ENCODE measurements around the gene KRTAP10-4. TPM values are rescaled to one million over a fixed set of nuclear protein-coding genes. Genes with fewer than 3 reads are reported as not detected.

The KRTAP10-4 gene
- total RNA-seq, 1 experiment from 2014 or later: not detected

DNA sequence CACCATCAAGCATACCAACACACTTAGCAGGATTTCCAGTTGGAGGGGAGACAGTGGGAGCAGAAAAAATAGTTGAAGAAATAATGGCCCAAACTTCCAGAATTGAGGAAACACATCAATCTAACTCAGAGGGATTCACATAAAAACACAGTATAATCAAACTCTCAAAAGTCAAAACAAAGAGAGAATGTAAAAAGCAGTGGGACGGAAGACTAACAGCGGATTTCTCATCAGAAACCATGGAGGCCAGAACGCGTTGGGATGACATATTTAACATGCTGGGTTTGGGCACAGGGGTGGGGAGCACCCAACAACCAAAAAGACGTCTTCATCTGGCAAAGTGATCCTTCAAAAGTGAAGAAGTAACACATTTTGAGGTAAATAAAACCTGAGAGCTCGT, 46.4 kb downstream of the KRTAP10-4 start:
- Histone ChIP-seq H3K9me2 (ENCODE audit: insufficient read depth) (no peaks in the 10 kb centered on the region), H3K36me3 (ENCODE audit: low read depth) (no peaks in the 10 kb centered on the region), H3K79me2 (ENCODE audit: low read depth) (no peaks in the 10 kb centered on the region), H2AFZ (no peak overlapping the region), H3K4me3 (no peak overlapping the region), H3K4me2 (no peak overlapping the region), H3K9me3 (ENCODE audit: insufficient read depth, low read depth) (peaks cover 4% of the 10 kb centered on the region; the same call in 1 of the 2 replicates), H4K20me1 (ENCODE audit: insufficient read depth) (no peaks in the 10 kb centered on the region), H3K27me3 (ENCODE audit: insufficient read depth, low read depth) (peaks cover 23% of the 10 kb centered on the region), H3K4me1 (replicated peaks; ENCODE audit: insufficient read depth) (no peaks in the 10 kb centered on the region), H3F3A (ENCODE audit: insufficient read depth, low read depth) (no peaks in the 10 kb centered on the region), H3K27ac (no peak overlapping the region)
- intact Hi-C loops (cut with micrococcal nuclease; ENCODE audit: unreplicated experiment): no loop called here
- POLR2A ChIA-PET (ENCODE audit: unreplicated experiment): no interaction called here
- no peak for TF ChIP-seq EZH2 (IDR thresholded peaks at IDR 0.05; ENCODE audit: low read depth)
- TF ChIP-seq, protein P1, sequence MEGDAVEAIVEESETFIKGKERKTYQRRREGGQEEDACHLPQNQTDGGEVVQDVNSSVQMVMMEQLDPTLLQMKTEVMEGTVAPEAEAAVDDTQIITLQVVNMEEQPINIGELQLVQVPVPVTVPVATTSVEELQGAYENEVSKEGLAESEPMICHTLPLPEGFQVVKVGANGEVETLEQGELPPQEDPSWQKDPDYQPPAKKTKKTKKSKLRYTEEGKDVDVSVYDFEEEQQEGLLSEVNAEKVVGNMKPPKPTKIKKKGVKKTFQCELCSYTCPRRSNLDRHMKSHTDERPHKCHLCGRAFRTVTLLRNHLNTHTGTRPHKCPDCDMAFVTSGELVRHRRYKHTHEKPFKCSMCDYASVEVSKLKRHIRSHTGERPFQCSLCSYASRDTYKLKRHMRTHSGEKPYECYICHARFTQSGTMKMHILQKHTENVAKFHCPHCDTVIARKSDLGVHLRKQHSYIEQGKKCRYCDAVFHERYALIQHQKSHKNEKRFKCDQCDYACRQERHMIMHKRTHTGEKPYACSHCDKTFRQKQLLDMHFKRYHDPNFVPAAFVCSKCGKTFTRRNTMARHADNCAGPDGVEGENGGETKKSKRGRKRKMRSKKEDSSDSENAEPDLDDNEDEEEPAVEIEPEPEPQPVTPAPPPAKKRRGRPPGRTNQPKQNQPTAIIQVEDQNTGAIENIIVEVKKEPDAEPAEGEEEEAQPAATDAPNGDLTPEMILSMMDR (conservative IDR thresholded peaks at IDR 0.05): no peak
- no peak for DNase-seq
- CTCF ChIA-PET: no interaction called here
- BruUV-seq (replicated peaks): no TSS peak

DNA sequence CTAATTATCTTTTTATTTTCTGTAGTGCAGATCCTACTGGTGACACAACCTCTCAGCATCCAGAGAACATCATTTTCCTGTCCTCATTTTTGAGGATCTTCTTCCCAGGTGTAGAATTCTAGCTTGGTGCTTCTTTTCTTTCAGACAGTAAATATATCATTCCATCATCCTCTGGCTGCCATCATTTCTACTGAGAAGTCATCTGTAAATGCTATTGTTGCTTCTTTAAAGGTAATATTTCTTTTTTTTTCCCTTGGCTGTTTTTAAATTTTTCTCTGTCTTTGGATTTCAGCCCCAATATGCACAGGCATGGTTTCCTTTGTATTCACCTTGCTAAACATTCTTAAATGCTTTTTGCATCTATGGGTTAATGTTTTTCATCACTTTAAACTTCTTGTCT, 50.0 kb downstream of the KRTAP10-4 start:
- no peaks in the 10 kb centered on the region for H3K36me3 ChIP-seq (ENCODE audit: low read depth)
- ChIA-PET POLR2A (ENCODE audit: unreplicated experiment) (no interaction called here), CTCF (no interaction called here)
- H3K4me3 ChIP-seq: no peak overlapping the region
- peaks cover 4% of the 10 kb centered on the region; the same call in 1 of the 2 replicates for H3K9me3 ChIP-seq (ENCODE audit: insufficient read depth, low read depth)
- H3K27ac ChIP-seq: no peak overlapping the region
- H4K20me1 ChIP-seq (ENCODE audit: insufficient read depth): no peaks in the 10 kb centered on the region
- no peaks in the 10 kb centered on the region for H3K4me1 ChIP-seq (replicated peaks; ENCODE audit: insufficient read depth)
- no peak overlapping the region for H3K4me2 ChIP-seq
- no peaks in the 10 kb centered on the region for H3K9me2 ChIP-seq (ENCODE audit: insufficient read depth)
- H3K27me3 ChIP-seq (ENCODE audit: insufficient read depth, low read depth): peaks cover 17% of the 10 kb centered on the region
- no peaks in the 10 kb centered on the region for H3F3A ChIP-seq (ENCODE audit: insufficient read depth, low read depth)
- no TSS peak for BruUV-seq (replicated peaks)
- no peaks in the 10 kb centered on the region for H3K79me2 ChIP-seq (ENCODE audit: low read depth)
- intact Hi-C loops (cut with micrococcal nuclease; ENCODE audit: unreplicated experiment): no loop called here
- no peak for DNase-seq
- TF ChIP-seq EZH2 (IDR thresholded peaks at IDR 0.05; ENCODE audit: low read depth): no peak
- TF ChIP-seq, protein P1 (conservative IDR thresholded peaks at IDR 0.05): no peak
- no peak overlapping the region for H2AFZ ChIP-seq

Other genes with a start within 250 kb of the KRTAP10-4 start
- 12.5 and 23.9 TPM in 2 replicates for gene CFAP410, start 234.3 kb upstream of the KRTAP10-4 start, total RNA-seq (2021)
- gene TRPM2, start 220.1 kb upstream of the KRTAP10-4 start, total RNA-seq (2021): not detected in 2 replicates
- 0.35 and 0.48 TPM in 2 replicates for gene LRRC3, start 118.2 kb upstream of the KRTAP10-4 start, total RNA-seq (2021)
- not detected in 2 replicates for gene KRTAP10-1, start 33.5 kb upstream of the KRTAP10-4 start, total RNA-seq (2021)
- not detected in 2 replicates for gene KRTAP10-2, start 22.2 kb upstream of the KRTAP10-4 start, total RNA-seq (2021)
- gene KRTAP10-3, start 14.9 kb upstream of the KRTAP10-4 start, total RNA-seq (2021): not detected in 2 replicates
- gene KRTAP10-5, start 6.9 kb downstream of the KRTAP10-4 start, total RNA-seq (2021): not detected in 2 replicates
- gene KRTAP10-6, start 18.8 kb downstream of the KRTAP10-4 start, total RNA-seq (2021): not detected in 2 replicates
- gene KRTAP10-7, start 26.9 kb downstream of the KRTAP10-4 start, total RNA-seq (2021): not detected in 2 replicates
- gene KRTAP10-8, start 38.4 kb downstream of the KRTAP10-4 start, total RNA-seq (2021): not detected in 2 replicates
- not detected in 2 replicates for gene KRTAP10-9, start 53.4 kb downstream of the KRTAP10-4 start, total RNA-seq (2021)
- gene KRTAP10-10, start 63.6 kb downstream of the KRTAP10-4 start, total RNA-seq (2021): not detected in 2 replicates
- not detected in 2 replicates for gene KRTAP10-11, start 72.7 kb downstream of the KRTAP10-4 start, total RNA-seq (2021)
- gene KRTAP12-4, start 80.9 kb downstream of the KRTAP10-4 start, total RNA-seq (2021): not detected in 2 replicates
- not detected in 2 replicates for gene KRTAP12-3, start 84.2 kb downstream of the KRTAP10-4 start, total RNA-seq (2021)
- not detected in 2 replicates for gene KRTAP12-2, start 93.2 kb downstream of the KRTAP10-4 start, total RNA-seq (2021)
- gene KRTAP12-1, start 108.4 kb downstream of the KRTAP10-4 start, total RNA-seq (2021): not detected in 2 replicates
- not detected in 2 replicates for gene KRTAP10-12, start 123.4 kb downstream of the KRTAP10-4 start, total RNA-seq (2021)
- not detected in 2 replicates for gene TSPEAR, start 137.8 kb downstream of the KRTAP10-4 start, total RNA-seq (2021)
- gene UBE2G2, start 228.1 kb downstream of the KRTAP10-4 start, total RNA-seq (2021): 51.9 and 52.7 TPM in 2 replicates
- gene SUMO3, start 244.3 kb downstream of the KRTAP10-4 start, total RNA-seq (2021): 79.6 and 81.5 TPM in 2 replicates